Urinary bladder (tissue), 4 donors: ENCODE results near the gene CNTN5. TPM values are rescaled to one million over a fixed set of nuclear protein-coding genes. Genes with fewer than 3 reads are reported as not detected.
"Not testable (repeated sequence)": the region's sequence is repeated elsewhere in the genome, so short reads cannot be mapped to it uniquely, and the experiment has no call there.

Experiments
- DNase-seq: peaks from one replicate; pipeline ENCODE4 v3.0.0-alpha.2; 2015; ENCODE audit errors: extremely low spot score
- H3K27ac ChIP-seq: one replicate; pipeline ENCODE4 v1.5.1; 2013; ENCODE audit warnings: low read depth, mild to moderate bottlenecking, moderate library complexity
- H3K36me3 ChIP-seq: one replicate; pipeline ENCODE4 v1.6.1; 2013; ENCODE audit warnings: mild to moderate bottlenecking, moderate library complexity; ENCODE audit not compliant: insufficient read depth
- H3K4me1 ChIP-seq: one replicate; pipeline ENCODE4 v1.6.1; 2013; ENCODE audit warnings: mild to moderate bottlenecking, moderate library complexity; ENCODE audit not compliant: insufficient read depth
- H3K4me3 ChIP-seq: one replicate; pipeline ENCODE4 v1.5.1; 2013; ENCODE audit warnings: low read depth, low read length
- WGBS: extraction: QIAGEN DNeasy Blood & Tissue Kit; methylation state at CpG from one replicate; pipeline ENCODE4 v1.1.7; 2013; 5-methylcytosine and 5-hydroxymethylcytosine counted together
- polyA plus RNA-seq: library from polyadenylated mRNA; stranded (reverse); fragments of 200-250 nt; gene quantifications from one replicate; pipeline ENCODE4 v1.2.3, GENCODE V29; 2013
- total RNA-seq: library from RNA; depleted of rRNA; stranded (reverse); fragments of >200 nt; gene quantifications from one replicate; pipeline ENCODE4 v1.2.3, GENCODE V29; 2014
- donor health status: healthy with polysubstance abuse.
- donor health status: healthy.

The CNTN5 gene
- total and polyA plus RNA-seq, 2 donors = 2.6 TPM; not detected in 1

DNA sequence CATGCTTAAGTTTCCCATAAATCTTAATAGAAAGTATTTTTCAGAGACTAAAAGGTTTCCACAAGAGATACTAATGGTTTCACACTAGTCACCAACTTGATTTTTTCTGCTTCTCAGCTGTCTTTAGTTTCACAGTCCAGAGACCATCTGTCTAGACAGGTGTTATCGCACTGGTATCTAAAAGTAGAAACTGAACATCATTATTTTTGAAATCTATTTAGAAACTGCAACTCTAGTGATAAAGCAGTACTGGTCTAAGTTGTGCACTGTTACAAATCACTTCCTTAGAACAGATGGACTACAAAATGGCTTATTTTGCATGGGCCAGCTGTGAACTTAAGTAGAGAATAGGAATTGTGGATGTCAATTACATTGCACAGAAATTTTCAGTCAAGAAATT is 78.0 kb downstream of the CNTN5 start:
- WGBS = 54% methylated on average over 1 of the region's 1 CpG
- no peaks in the 10 kb centered on the region for H3K4me1 ChIP-seq

DNA sequence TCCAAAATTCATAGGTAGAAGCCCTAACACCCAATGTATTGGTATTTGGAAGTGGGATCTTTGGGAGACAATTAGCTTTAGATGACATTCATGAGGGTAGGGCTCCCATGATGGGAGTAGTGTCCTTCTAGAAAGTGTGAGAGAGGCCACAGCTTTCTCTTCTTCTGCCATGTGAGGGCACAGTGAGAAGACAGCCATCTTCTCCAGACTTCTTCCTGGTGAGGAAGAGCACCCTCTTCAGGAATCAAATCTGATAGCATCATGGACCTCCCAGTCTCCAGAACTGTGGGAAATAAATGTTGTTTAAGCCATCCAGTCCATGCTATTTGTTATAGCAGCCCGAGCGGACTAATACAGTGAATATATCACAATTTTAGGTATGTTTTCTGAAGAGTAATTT is 96.9 kb downstream of the CNTN5 start:
- no peak for DNase-seq
- Histone ChIP-seq H3K27ac (no peak overlapping the region), H3K4me1 (no peaks in the 10 kb centered on the region), H3K4me3 (no peak overlapping the region), H3K36me3 (no peaks in the 10 kb centered on the region)
- WGBS = 91% methylated on average over 2 of the region's 2 CpGs

More for the DNA sequence above, 78.0 kb downstream of the CNTN5 start:
- no peak overlapping the region for H3K4me3 ChIP-seq
- DNase-seq = no peak
- no peaks in the 10 kb centered on the region for H3K36me3 ChIP-seq
- no peak overlapping the region for H3K27ac ChIP-seq

DNA sequence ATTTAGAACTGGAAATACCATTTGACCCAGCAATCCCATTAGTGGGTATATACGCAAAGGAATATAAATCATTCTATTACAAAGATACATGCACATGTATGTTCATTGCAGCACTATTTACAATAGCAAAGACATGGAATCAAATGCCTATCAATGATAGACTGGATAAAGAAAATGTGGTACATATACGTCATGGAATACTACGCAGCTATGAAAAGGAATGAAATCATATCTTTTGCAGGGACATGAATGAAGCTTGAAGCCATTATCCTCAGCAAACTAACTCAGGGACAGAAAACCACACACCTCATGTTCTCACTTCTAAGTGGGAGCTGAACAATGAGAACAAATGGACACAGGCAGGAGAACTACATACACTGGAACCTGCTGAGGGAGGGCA is 113.1 kb downstream of the CNTN5 start:
- H3K36me3 ChIP-seq, H3K4me1 ChIP-seq, DNase-seq, H3K4me3 ChIP-seq, H3K27ac ChIP-seq: not testable (repeated sequence)
- WGBS = 96% methylated on average over 3 of the region's 3 CpGs

DNA sequence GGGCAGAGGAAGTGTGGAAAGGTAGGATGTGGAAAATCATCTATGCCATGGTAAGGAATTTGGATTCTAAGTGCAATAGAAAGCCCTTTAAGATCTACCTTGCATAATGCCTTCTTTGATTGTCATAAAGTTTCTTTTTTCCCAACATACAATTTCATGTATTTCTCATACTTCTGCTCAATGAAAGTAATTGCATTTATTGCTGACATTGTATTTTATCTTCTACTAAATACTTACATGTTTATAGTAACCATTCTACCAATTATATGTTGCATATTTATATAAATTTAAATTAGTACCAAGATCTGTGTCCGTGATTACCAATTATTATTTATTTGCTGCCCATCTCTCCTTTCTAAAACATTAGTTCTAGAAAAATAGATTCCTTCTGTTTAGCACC is 114.8 kb downstream of the CNTN5 start:
- DNase-seq = no peak
- Histone ChIP-seq H3K36me3 (no peaks in the 10 kb centered on the region), H3K27ac (no peak overlapping the region), H3K4me3 (no peak overlapping the region), H3K4me1 (no peaks in the 10 kb centered on the region)
- WGBS = 84% methylated on average over 1 of the region's 1 CpG

DNA sequence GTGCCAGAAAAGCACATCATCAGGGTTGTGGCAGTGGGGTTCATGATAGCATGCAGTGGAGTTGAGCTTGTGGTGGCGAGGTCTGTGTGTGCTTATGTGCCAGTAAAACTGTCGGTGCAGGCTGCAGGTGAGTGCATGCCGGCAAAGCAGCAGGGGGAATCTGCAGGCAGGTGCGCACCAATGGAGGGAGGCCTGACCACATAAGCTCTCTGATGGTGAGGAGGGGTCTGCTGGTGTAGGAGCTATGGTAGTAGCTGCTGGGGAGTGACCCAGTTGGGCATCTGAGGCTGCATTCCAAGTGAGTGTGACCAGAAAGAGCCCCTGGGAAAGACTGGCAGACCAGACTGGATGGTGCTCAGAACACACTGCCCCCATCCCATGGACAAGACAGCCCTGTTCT is 121.5 kb downstream of the CNTN5 start:
- WGBS = 81% methylated on average over 4 of the region's 4 CpGs
- H3K36me3 ChIP-seq = no peaks in the 10 kb centered on the region
- DNase-seq = no peak

DNA sequence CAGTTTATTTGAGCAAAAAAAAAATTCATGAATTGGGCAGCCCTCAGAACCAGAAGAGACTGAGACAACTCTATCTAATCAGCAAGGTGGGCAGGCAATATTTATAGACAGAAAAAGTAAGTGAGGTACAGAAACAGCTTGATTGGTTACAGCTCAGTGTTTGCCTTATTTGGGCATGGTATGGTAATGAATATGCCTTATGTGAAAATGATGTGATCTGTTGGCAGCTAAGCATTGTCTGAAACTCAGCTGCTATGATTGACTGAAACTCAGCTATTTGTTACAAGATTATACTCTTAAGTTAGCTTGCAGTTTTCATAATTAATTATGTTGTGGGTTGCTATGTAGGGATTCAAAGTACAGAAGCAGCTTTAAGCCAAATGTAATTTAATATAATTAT is 127.6 kb downstream of the CNTN5 start:
- Histone ChIP-seq H3K4me1 (no peaks in the 10 kb centered on the region), H3K27ac (no peak overlapping the region), H3K36me3 (no peaks in the 10 kb centered on the region), H3K4me3 (no peak overlapping the region)
- no peak for DNase-seq

More for the DNA sequence above, 121.5 kb downstream of the CNTN5 start:
- H3K27ac ChIP-seq = no peak overlapping the region
- H3K4me1 ChIP-seq = no peaks in the 10 kb centered on the region
- no peak overlapping the region for H3K4me3 ChIP-seq

DNA sequence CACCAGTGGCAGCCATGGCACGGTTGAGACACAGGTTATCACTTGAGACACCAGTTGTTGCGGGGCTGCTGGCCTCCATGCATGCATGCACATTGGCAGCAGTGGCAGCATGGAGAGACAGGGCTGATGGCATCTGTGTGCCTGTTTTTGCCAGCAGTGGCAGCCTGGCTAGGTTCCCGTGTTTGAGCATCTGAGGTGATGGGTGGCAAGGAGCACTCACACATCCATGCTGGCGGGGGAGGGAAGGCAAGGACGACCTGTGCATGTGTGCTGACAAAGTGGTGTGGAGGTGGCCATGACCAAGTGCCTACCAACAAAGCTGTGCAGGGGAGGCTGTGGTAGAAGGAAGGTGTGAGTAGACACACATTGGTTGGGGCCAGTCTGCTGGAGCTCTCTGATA is 133.5 kb downstream of the CNTN5 start:
- Histone ChIP-seq H3K4me1 (no peaks in the 10 kb centered on the region), H3K36me3 (no peaks in the 10 kb centered on the region), H3K4me3 (no peak overlapping the region), H3K27ac (no peak overlapping the region)
- whole genome bisulfite sequencing = 85% methylated on average over 5 of the region's 5 CpGs
- no peak for DNase-seq

DNA sequence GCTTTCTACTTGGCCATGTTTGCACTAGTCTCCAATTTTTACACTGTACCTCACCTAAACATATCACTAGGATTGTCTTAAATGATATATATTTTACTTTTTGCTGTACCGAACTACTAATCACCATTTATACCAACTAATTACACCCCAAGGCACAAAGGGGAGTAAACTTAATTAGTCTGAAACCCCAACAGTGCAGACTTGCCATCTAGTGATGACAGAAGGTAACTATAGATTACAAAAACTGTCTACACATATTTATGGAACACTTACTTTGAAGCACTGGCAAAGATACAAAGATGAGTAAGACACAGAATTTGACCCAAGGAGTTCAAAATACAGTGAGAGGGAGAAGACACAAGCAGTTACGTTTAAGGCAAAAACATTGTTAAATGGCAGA is 139.7 kb downstream of the CNTN5 start:
- Histone ChIP-seq H3K27ac (no peak overlapping the region), H3K4me3 (no peak overlapping the region), H3K4me1 (no peaks in the 10 kb centered on the region), H3K36me3 (no peaks in the 10 kb centered on the region)
- WGBS = 28% methylated on average over 2 of the region's 2 CpGs
- no peak for DNase-seq

DNA sequence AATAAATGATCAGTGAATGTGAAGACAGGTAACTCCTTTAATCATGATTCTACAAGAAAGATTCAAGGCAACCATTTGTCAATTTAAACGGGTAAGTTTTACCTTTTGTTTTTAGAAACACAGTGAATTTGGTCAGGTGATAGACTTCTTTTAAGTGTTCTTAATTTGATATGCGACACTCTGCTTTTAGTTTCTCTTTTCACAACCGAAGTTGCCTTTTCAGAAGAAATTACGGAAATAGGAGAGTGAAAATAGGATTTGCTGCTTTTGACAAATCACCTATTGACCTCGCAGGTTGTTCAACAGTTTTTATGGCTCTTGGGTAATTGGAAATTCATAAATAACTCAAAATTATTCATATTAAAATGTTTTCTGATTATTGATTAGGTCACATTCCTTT is 142.1 kb downstream of the CNTN5 start:
- Histone ChIP-seq H3K36me3 (no peaks in the 10 kb centered on the region), H3K4me1 (no peaks in the 10 kb centered on the region), H3K27ac (no peak overlapping the region), H3K4me3 (no peak overlapping the region)
- no peak for DNase-seq
- WGBS = 88% methylated on average over 5 of the region's 5 CpGs

DNA sequence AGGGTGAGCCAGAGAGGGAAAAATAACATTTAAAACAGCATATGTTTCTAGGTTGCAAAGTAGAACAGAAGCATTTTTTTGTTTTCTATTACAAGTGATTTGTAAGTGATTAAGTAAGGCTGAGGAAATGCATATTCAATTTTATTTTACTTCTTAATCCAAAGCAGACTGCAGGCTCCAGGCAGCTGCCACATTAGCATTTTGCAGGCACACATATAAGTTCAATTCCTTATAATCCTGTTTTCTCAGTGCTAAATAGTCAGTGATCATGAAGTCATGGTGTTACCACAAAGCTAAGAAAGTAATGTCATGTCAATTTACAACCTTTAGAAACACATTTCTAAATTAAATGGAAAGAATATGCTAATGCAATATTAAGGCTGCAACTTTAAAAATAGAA is 149.8 kb downstream of the CNTN5 start:
- Histone ChIP-seq H3K4me3 (no peak overlapping the region), H3K36me3 (no peaks in the 10 kb centered on the region), H3K27ac (no peak overlapping the region), H3K4me1 (no peaks in the 10 kb centered on the region)
- no peak for DNase-seq

DNA sequence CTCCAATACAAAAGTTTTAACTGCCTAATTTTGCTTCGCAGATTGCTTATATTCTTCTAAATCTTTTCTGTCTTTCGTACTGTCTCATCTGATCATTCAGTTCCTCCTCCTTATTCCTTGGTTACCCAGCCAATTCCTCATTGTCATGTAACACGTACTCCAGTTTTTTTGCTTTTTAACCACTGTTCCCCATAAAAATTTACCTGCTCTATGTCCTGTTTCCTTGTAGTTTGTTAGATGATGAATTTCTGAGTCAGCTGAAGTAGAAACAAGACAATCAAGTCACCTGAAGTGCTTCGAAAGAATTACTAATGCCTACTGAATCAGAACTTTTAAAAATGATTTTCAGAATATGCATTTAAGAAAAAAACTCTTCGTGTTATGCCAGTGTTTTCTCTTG is 150.6 kb downstream of the CNTN5 start:
- 78% methylated on average over 5 of the region's 5 CpGs for WGBS
- Histone ChIP-seq H3K36me3 (no peaks in the 10 kb centered on the region), H3K27ac (no peak overlapping the region), H3K4me1 (no peaks in the 10 kb centered on the region), H3K4me3 (no peak overlapping the region)
- DNase-seq = no peak

DNA sequence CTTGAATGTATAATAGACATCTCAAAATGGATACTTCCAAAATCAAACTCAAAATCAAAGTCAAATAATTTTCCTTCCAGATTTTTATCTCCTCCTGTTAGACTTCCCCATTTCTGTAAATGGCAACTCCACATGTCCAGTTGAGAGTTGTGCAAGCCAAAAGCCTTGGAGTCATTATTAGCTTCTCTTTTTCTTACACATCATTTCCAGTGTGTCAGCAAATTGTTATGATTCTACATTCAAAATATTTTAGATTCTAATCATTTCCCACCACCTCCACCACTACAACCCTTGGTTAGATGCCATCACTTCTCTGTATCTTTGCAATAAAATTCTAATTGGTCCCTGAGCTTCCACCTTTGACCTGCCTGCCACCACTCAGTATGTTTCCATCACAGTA is 155.7 kb downstream of the CNTN5 start:
- DNase-seq = no peak
- no peak overlapping the region for H3K4me3 ChIP-seq
- H3K4me1 ChIP-seq = no peaks in the 10 kb centered on the region
- no peak overlapping the region for H3K27ac ChIP-seq
- no peaks in the 10 kb centered on the region for H3K36me3 ChIP-seq

DNA sequence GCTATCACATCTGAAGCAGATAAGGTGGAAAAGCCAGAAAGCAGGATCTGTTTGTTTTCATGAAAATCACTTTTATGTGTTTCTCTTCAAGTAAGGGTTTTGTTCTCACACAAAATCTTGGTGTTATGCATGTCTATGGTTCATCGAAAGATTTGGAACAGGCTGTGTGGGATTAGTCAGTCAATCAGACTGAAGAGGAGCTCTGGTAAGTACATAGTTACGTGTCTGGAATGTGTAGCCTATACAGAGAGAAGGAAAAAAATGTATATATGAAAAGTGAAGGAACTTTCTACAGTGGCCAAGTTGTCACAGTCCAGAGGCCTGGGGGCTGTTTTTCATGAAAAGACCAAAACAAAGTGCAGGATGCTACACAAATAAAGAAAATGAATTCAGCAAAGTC is 156.7 kb downstream of the CNTN5 start:
- no peaks in the 10 kb centered on the region for H3K36me3 ChIP-seq
- DNase-seq = no peak
- H3K27ac ChIP-seq = no peak overlapping the region
- H3K4me1 ChIP-seq = no peaks in the 10 kb centered on the region
- WGBS = 64% methylated on average over 2 of the region's 2 CpGs
- no peak overlapping the region for H3K4me3 ChIP-seq

DNA sequence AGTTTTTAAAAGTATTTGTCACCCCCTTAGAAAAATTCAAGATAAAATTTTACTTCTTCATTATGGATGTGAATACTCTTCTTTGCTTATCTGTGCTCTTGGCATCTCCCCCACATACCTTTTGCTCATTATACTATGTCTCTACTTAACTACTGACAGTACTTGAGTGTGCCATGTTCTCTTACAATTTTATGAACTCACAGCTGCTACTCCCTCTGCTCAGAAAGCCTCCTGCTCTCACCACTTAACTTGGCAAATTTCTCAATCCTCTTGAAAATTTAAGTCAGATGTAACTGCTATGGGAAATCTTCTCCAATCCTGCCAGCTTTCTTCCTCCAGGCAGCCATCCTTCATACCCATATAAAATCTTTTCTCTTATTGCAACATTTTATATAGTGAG is 163.4 kb downstream of the CNTN5 start:
- no peak for DNase-seq

DNA sequence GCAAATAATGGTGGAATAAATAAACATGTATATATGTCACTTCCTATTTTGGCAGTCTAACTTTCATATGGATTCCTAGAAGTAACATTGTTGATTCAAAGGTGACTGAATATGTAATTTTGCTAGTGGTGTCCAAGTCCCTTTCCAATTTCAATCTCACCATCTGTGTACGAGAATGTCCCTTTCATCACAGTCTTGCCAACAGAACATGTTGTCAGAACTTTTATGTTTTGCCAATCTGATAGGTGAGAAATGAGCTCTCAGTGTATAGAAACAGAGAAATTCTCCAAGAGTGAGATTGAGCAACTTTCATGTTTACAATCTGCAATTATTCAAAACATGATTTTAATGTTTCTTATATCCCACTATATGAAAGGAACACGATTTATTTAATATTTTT is 167.5 kb downstream of the CNTN5 start:
- H3K4me3 ChIP-seq = no peak overlapping the region
- no peak for DNase-seq
- 70% methylated on average over 2 of the region's 2 CpGs for WGBS
- no peak overlapping the region for H3K27ac ChIP-seq
- H3K4me1 ChIP-seq = no peaks in the 10 kb centered on the region
- H3K36me3 ChIP-seq = no peaks in the 10 kb centered on the region

More for the DNA sequence above, 163.4 kb downstream of the CNTN5 start:
- Histone ChIP-seq H3K36me3 (no peaks in the 10 kb centered on the region), H3K27ac (no peak overlapping the region), H3K4me3 (no peak overlapping the region), H3K4me1 (no peaks in the 10 kb centered on the region)
